Neuron (in vitro differentiated cells): ENCODE measurements around the gene FAM3A.
"Not testable (repeated sequence)": the region's sequence is repeated elsewhere in the genome, so short reads cannot be mapped to it uniquely, and the experiment has no call there.

Experiments
- H2AFZ ChIP-seq: one replicate; pipeline ENCODE4 v1.6.1; 2013; ENCODE audit warnings: low read depth, mild to moderate bottlenecking, inconsistent platforms, low read length, moderate library complexity
- H3K27me3 ChIP-seq: one replicate; pipeline ENCODE4 v1.6.1; 2013; ENCODE audit warnings: low read length; ENCODE audit not compliant: insufficient read depth
- H3K36me3 ChIP-seq: one replicate; pipeline ENCODE4 v1.6.1; 2013; ENCODE audit warnings: low read length; ENCODE audit not compliant: insufficient read depth
- H3K4me1 ChIP-seq: one replicate; pipeline ENCODE4 v1.6.1; 2013; ENCODE audit warnings: low read length; ENCODE audit not compliant: insufficient read depth
- H3K4me3 ChIP-seq: 2 replicates; pipeline ENCODE4 v1.5.1; 2013; ENCODE audit warnings: mild to moderate bottlenecking, low read length, moderate library complexity
- H3K9me3 ChIP-seq: one replicate; pipeline ENCODE4 v1.6.1; 2013; ENCODE audit warnings: low read length

The FAM3A gene

DNA sequence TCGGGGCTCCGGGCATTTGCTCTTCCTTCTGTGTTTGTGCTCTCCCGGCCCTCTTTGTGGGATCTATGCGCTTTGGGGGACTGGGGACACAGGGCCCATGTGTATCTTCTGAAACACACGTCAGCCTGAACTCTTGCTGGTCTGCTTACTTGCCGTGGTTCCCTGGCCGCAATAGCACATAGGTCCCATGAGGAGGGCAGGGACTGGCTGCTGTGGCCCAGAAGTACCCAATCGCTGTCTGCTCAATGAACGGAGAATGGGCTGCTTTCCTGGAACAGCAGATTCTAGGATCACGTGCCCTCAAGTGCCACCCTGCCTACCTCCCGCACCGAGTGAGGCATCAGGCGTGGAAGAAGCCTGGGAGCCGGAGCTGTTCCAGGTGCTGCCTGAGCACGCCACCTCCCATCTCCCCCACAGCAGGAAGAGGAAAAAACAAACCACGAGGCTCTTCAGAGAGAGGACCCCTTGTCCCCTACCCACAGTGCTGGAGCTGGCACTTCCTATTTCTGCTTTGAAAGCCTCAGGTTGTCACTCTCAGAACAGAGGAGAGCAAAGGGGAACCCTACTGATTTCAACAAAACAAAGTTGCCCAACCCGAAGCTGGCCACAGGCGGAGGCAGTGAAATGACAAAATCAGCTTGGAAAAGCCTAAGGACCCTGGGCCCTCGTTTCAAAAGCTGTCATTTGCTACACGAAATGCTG, 26.8 kb upstream of the FAM3A start:
- peaks cover 3% of the 10 kb centered on the region for H3K4me1 ChIP-seq
- no peaks in the 10 kb centered on the region for H3K9me3 ChIP-seq
- no peak overlapping the region for H3K4me3 ChIP-seq
- H3K36me3 ChIP-seq, result peaks cover 7% of the 10 kb centered on the region
- H3K27me3 ChIP-seq, result peaks cover 2% of the 10 kb centered on the region
- no peak overlapping the region for H2AFZ ChIP-seq

DNA sequence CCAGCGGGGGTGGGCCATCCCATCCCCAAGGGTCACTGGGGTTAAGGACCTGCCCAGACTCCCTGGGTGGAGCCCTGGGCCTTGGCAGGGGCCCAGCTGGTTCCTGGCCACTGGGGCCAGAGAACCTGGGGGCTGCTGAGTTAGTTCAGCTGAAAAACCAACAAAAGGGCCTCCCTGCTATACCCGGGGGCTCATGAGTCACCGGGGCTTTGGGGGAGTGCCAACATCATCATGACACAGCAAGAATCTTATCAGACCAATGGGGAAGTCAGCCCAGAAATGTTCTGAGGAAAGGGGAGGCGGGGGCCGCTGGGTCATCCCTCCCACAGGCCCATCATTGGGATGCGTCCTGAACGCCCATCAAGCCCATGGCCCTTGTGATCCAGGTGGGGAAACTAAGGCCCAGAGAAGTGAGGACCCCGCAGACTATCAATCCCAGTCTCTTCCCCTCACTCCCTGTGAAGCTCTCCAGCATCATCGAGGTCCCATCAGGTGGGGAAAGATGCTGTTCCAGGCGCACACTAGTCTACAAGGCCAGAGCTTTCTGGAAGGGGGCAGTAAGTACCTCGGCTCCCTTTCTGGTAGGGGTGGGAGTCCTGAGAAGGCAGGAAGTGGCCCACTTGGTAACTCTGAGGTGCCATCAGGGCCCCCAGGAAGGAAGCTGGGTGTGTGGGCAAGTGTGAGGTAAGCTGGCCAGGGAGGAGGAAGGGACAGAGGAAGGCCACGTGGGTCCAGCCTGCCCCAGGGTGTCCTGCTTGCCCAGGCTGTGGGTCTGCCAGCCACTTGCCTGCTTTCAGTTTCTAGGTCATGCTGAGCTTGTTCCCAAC, 26.1 kb upstream of the FAM3A start:
- Histone ChIP-seq H2AFZ (no peak overlapping the region), H3K36me3 (peaks cover 7% of the 10 kb centered on the region), H3K4me3 (no peak overlapping the region), H3K9me3 (no peaks in the 10 kb centered on the region), H3K4me1 (peaks cover 3% of the 10 kb centered on the region), H3K27me3 (peaks cover 2% of the 10 kb centered on the region)

DNA sequence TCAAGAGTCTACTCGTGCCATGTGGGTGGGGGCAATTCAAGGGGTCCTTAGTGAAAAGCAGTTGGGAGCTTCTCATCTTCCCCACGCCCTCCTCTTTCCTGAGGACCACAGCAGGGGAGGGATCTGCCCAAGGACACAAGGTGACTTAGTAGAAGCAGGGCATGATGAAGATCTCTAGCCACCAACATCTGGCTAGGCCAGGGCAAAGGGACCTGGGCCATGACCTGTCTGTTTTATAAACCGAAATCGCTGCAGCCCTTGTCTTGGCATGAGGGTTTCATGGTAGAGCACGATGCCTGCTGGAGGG, 25.5 kb upstream of the FAM3A start:
- peaks cover 7% of the 10 kb centered on the region for H3K36me3 ChIP-seq
- H3K9me3 ChIP-seq, result no peaks in the 10 kb centered on the region
- peaks cover 3% of the 10 kb centered on the region for H3K4me1 ChIP-seq
- H3K27me3 ChIP-seq, result peaks cover 2% of the 10 kb centered on the region
- H2AFZ ChIP-seq, result no peak overlapping the region
- no peak overlapping the region for H3K4me3 ChIP-seq

DNA sequence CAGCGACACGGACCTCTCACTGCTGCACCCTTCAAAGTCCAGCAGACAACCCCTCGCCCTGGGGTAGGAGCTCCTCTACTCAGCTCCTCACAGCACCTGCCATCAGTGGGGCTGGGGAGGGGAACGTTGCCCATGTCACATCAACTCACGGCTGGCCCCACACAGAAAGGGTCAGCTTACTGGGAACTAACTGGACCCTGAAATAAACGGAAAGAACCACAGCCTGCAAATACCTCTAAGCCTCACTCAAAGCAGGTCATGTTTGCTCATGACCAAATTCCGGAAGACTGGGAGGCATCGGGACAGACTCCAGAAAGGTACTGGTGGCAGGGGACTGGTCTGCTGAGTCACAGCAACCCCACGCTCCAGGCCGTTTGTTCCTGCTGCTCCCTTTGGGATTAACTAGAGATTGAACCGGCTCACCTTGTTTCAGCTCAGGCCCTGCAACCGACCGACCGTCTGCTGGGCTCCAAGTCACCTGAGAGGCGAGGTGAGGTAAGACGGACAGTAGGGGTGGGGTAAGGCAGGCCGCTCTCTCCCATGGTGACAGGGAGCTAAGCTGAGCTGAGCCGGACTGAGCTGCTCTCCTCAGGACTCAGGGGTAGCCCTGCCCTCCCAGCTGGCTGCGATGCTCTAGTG, 25.0 kb upstream of the FAM3A start:
- peaks cover 7% of the 10 kb centered on the region for H3K36me3 ChIP-seq

DNA sequence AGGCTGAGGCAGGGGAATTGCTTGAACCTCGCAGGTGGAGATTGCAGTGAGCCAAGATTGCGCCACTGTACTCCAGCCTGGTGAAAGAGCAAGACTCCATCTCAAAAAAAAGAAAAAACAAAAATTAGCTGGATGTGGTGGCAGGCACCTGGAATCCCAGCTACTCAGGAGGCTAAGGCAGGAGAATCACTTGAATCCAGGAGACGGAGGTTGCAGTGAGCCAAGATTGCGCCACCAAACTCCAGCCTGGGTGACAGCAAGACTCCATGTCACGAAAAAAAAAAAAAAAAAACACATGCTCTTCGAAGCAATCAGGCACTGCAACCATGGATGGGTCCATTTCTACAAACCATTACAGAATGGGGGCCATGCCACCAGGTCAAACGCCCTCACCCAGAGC, 24.3 kb upstream of the FAM3A start:
- not testable (repeated sequence) for H3K4me3 ChIP-seq, H3K36me3 ChIP-seq, H3K4me1 ChIP-seq, H3K27me3 ChIP-seq, H3K9me3 ChIP-seq, H2AFZ ChIP-seq

More for the DNA sequence above, 25.0 kb upstream of the FAM3A start:
- H3K27me3 ChIP-seq, result peaks cover 2% of the 10 kb centered on the region
- peaks cover 2% of the 10 kb centered on the region for H3K4me1 ChIP-seq
- H3K4me3 ChIP-seq, result no peak overlapping the region
- H3K9me3 ChIP-seq, result no peaks in the 10 kb centered on the region
- H2AFZ ChIP-seq, result no peak overlapping the region

DNA sequence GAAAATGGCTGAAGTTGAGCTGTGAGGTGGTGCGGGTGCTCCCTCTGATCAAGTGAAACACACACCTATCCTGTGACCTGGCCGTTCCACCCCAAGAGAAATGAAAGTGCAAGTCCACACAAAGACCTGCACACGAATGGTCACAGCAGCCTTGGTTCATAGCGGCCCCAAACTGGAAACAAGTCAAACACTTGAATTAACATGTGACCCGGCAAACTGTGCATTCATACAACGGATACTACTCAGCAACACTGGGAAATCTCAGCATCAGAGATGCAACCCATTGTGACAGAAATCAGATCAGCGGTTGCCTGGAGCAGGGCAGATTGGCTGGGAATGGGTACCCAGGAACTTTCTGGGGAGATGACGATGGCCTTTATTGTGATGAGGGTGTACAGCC, 23.0 kb upstream of the FAM3A start:
- peaks cover 2% of the 10 kb centered on the region for H3K36me3 ChIP-seq
- H3K4me1 ChIP-seq, result no peaks in the 10 kb centered on the region
- H2AFZ ChIP-seq, result no peak overlapping the region
- H3K9me3 ChIP-seq, result no peaks in the 10 kb centered on the region
- no peak overlapping the region for H3K4me3 ChIP-seq
- peaks cover 2% of the 10 kb centered on the region for H3K27me3 ChIP-seq

DNA sequence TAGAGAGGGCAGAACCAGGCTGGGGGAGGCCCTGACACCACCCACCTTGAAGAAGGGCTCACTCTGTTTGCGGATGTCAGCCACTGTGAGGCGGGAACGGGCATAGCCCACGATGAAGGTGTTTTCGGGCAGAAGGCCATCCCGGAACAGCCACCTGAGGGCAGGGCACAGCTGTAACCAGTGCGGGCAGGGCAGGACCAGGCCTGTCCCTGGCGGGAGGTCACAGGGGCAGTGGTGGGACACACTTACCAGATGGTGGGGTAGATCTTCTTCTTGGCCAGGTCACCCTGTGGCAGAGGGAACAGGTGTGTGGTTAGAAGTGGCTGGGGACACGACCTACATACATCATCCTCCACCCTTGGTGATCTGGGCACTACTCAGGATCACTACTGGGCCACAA, 19.9 kb upstream of the FAM3A start:
- H3K4me3 ChIP-seq, result no peak overlapping the region
- H3K9me3 ChIP-seq, result no peaks in the 10 kb centered on the region
- no peak overlapping the region for H2AFZ ChIP-seq
- peaks cover 2% of the 10 kb centered on the region for H3K27me3 ChIP-seq
- peaks cover 17% of the 10 kb centered on the region for H3K36me3 ChIP-seq
- H3K4me1 ChIP-seq, result no peaks in the 10 kb centered on the region

DNA sequence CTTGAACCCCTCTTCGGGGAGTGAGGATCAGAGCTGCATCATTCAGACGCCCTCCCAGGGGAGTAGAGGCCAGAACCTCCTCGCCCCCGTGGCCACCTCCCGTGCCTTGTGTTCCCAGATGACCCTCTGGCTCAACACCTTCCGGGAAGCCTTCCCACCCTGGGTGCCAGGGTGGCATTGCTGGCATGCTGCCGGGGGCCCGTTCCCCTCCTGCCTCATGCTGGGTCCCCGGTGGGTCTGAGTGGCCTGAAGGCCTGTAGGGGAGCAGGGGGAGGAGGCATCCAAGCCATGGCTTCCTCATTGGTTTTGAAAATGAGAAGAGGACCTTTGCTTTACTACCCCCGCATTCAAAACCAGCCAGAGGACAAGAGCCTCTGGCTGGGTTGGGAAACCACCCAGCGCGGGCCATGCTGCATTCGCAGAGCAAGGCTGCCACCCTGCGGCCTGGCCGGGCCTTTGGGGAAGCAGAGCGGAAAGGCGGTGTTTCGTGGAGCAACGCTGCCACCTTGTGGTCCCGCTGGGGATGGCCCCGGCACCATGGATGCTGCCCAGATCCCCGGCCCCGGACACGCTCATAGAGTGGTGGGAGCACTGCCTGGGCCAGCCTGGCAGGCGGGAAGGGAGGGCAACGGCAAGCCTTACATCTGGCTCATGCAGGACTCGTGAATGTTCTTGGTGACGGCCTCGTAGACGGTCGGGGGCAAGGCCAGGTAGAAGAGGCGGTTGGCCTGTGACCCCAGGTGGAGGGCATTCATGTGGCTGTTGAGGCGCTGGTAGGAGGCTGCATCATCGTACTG, 18.7 kb upstream of the FAM3A start:
- no peak overlapping the region for H2AFZ ChIP-seq
- H3K27me3 ChIP-seq, result no peaks in the 10 kb centered on the region
- no peaks in the 10 kb centered on the region for H3K9me3 ChIP-seq
- H3K4me1 ChIP-seq, result no peaks in the 10 kb centered on the region
- H3K36me3 ChIP-seq, result peaks cover 17% of the 10 kb centered on the region
- H3K4me3 ChIP-seq, result no peak overlapping the region

DNA sequence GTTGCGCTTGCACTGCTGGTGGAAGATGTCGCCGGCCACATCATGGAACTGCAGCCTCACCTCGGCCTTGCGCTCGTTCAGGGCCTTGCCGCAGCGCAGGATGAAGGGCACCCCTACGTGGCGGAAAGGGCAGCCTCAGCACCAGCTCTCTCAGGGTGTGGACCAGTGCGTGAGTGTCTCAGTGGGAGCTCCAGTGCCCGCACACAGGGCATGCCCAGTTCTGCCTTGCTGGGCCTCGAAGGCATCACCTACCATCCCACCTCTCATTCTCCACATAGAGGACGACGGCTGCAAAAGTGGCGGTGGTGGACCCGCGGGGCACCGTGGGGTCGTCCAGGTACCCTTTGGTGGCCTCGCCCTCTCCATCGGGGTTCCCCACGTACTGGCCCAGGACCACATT, 16.7 kb upstream of the FAM3A start:
- Histone ChIP-seq H3K9me3 (no peaks in the 10 kb centered on the region), H3K36me3 (peaks cover 17% of the 10 kb centered on the region), H3K4me1 (peaks cover under 1% of the 10 kb centered on the region), H3K27me3 (no peaks in the 10 kb centered on the region), H3K4me3 (no peak overlapping the region), H2AFZ (no peak overlapping the region)

DNA sequence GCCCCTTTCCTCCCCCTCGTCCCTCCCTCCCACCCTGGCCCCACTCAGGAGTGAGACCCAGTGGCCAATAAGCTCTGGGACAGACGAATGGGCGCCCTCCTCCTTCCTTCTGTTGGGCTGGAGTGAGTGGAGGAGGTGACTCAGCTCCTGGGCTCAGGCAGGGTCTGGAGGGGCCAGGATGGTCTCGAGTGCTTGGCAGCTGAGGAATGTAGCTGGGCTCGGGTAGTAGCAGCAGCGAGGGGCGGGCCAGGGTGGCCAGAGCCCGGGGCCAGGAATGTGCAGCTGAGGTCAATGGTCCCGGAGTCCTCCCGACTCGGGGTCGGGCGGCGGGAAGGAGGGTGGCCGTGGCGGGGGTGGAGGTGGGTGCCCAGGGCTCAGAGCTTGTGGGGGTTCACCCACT, 15.6 kb upstream of the FAM3A start:
- H3K4me3 ChIP-seq, result no peak overlapping the region
- H3K36me3 ChIP-seq, result peaks cover 17% of the 10 kb centered on the region
- no peaks in the 10 kb centered on the region for H3K9me3 ChIP-seq
- H3K27me3 ChIP-seq, result no peaks in the 10 kb centered on the region
- H2AFZ ChIP-seq, result no peak overlapping the region
- H3K4me1 ChIP-seq, result peaks cover 10% of the 10 kb centered on the region

DNA sequence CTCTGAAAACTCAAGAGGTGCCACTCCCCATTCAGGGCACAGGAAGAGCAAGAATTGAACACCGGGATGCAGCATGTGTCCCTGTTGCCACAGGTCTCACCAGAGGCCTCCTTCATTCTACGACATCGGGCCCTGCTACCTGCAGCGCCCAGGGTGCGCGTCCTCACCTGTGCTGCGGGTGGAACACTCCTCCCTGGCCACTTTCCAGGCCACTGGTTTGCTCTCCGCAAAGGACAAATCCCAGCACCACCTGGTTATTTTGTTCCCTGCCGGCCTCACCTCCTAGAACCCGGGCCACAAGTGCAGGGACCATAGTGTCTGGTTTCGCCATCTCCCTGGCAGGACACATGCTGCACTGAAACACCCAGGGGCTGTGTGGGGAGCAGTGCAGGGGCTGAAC, 14.3 kb upstream of the FAM3A start:
- Histone ChIP-seq H3K9me3 (no peaks in the 10 kb centered on the region), H3K4me1 (peaks cover 10% of the 10 kb centered on the region)

DNA sequence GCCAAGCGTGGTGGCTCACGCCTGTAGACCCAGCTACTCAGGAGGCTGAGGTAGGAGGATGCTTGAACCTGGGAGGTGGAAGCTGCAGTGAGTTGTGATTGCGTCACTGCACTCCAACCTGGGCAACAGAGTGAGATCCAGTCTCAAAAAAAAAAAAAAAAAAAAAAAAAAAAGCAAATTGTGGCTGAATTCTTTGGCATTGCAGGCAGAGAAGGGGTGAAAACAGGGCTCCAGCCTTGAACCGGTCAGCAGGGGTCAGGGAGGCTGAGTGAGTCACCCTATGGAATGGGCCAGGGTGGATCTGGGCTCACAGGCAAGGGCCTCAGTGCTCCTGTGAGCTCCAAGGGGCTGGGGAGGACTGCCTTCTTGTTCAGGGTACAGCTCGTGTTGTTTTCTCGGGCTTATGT, 13.2 kb upstream of the FAM3A start:
- Histone ChIP-seq H3K4me1 (peaks cover 10% of the 10 kb centered on the region), H3K27me3 (no peaks in the 10 kb centered on the region), H3K4me3 (no peak overlapping the region), H3K9me3 (no peaks in the 10 kb centered on the region), H3K36me3 (peaks cover 16% of the 10 kb centered on the region), H2AFZ (no peak overlapping the region)

More for the DNA sequence above, 14.3 kb upstream of the FAM3A start:
- Histone ChIP-seq H3K27me3 (no peaks in the 10 kb centered on the region), H3K4me3 (no peak overlapping the region), H3K36me3 (peaks cover 17% of the 10 kb centered on the region), H2AFZ (no peak overlapping the region)
